KMS-11 (cell line): ENCODE measurements around the gene UNG.

Source experiments
- H2AFZ ChIP-seq: fragments of 200-600 bp; sonication (generic); 2 replicates; pipeline ENCODE4 v1.6.1; 2016; ENCODE audit warnings: antibody characterized with exemption, mixed run types, low read depth
- H3K27ac ChIP-seq: fragments of 200-600 bp; sonication (generic); 2 replicates; pipeline ENCODE4 v1.6.1; 2016; ENCODE audit warnings: mild to moderate bottlenecking, mixed run types
- H3K27me3 ChIP-seq: fragments of 200-600 bp; sonication (generic); 2 replicates; pipeline ENCODE4 v1.6.1; 2017; ENCODE audit warnings: mild to moderate bottlenecking, low read depth, mixed run types, moderate library complexity; ENCODE audit not compliant: insufficient read depth
- H3K36me3 ChIP-seq: fragments of 200-600 bp; sonication (generic); 2 replicates; pipeline ENCODE4 v1.6.1; 2017; ENCODE audit warnings: mild to moderate bottlenecking, mixed run types; ENCODE audit not compliant: insufficient read depth
- H3K4me1 ChIP-seq: fragments of 200-600 bp; sonication (generic); 2 replicates; pipeline ENCODE4 v1.6.1; 2016; ENCODE audit warnings: mild to moderate bottlenecking, low read depth, mixed run types; ENCODE audit not compliant: poor library complexity, severe bottlenecking
- H3K4me2 ChIP-seq: fragments of 200-600 bp; sonication (generic); 2 replicates; pipeline ENCODE4 v1.7.0; 2016; ENCODE audit warnings: mild to moderate bottlenecking, mixed run types
- H3K4me3 ChIP-seq: fragments of 200-600 bp; sonication (generic); IDR thresholded peaks from 2 replicates; pipeline ENCODE4 v1.6.1; 2017; ENCODE audit warnings: low read depth, low read length, mixed read lengths; ENCODE audit not compliant: insufficient read depth
- H3K79me2 ChIP-seq: fragments of 200-600 bp; sonication (generic); 2 replicates; pipeline ENCODE4 v1.6.1; 2016; ENCODE audit warnings: low read depth, mixed run types; ENCODE audit not compliant: insufficient read depth
- H3K9ac ChIP-seq: fragments of 200-600 bp; sonication (generic); 2 replicates; pipeline ENCODE4 v1.6.1; 2016; ENCODE audit warnings: mild to moderate bottlenecking, mixed run types
- H4K20me1 ChIP-seq: fragments of 200-600 bp; sonication (generic); 2 replicates; pipeline ENCODE4 v1.6.1; 2016; ENCODE audit warnings: mild to moderate bottlenecking, mixed run types; ENCODE audit not compliant: insufficient read depth
- TF ChIP-seq, protein P1 (sequence below): fragments of 200-600 bp; sonication (generic); conservative IDR thresholded peaks from 2 replicates; pipeline ENCODE4 v1.6.1; 2017; ENCODE audit warnings: low read depth, mild to moderate bottlenecking, antibody characterized with exemption, low read length, moderate library complexity, mixed read lengths

Gene UNG

DNA sequence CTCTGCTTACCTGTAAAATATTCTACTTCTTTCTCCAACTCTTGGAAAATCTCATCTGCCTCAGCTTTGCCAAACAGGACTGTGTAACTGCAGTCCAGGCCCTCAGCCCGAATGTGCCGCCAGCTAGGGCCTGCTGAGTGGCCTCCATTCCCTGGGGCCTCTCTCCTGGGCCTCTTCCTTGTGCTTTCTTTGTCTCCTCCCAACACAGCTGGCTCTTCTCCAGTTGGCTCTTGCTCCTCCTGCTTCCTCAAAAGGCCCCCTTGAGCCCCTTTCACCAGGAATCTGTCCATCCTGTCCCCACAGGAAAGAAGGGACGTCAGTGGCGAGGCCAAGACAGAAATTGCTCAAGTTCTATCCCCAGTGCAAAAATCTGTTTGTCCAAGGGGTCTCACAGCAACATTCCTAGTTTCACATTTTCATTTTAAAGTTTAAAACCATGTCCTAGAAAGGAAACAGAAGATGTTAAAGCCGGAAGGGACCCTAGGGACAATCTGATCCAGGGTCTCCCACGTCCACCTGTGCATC is 4.8 kb upstream of the UNG start:
- H2AFZ ChIP-seq = peak overlapping the region; percentile 68
- peaks cover 11% of the 10 kb centered on the region for H3K79me2 ChIP-seq
- no peaks in the 10 kb centered on the region for H3K36me3 ChIP-seq
- H3K9ac ChIP-seq = peak overlapping the region; percentile 80
- peak overlapping the region; percentile 54; the same call in 1 of the 2 replicates for H3K27ac ChIP-seq
- H3K27me3 ChIP-seq = no peaks in the 10 kb centered on the region
- no peak overlapping the region for H3K4me3 ChIP-seq
- H3K4me2 ChIP-seq = peak overlapping the region; percentile 90
- peaks cover 17% of the 10 kb centered on the region for H3K4me1 ChIP-seq
- H4K20me1 ChIP-seq = no peaks in the 10 kb centered on the region
- TF ChIP-seq, protein P1, sequence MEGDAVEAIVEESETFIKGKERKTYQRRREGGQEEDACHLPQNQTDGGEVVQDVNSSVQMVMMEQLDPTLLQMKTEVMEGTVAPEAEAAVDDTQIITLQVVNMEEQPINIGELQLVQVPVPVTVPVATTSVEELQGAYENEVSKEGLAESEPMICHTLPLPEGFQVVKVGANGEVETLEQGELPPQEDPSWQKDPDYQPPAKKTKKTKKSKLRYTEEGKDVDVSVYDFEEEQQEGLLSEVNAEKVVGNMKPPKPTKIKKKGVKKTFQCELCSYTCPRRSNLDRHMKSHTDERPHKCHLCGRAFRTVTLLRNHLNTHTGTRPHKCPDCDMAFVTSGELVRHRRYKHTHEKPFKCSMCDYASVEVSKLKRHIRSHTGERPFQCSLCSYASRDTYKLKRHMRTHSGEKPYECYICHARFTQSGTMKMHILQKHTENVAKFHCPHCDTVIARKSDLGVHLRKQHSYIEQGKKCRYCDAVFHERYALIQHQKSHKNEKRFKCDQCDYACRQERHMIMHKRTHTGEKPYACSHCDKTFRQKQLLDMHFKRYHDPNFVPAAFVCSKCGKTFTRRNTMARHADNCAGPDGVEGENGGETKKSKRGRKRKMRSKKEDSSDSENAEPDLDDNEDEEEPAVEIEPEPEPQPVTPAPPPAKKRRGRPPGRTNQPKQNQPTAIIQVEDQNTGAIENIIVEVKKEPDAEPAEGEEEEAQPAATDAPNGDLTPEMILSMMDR = no peak

DNA sequence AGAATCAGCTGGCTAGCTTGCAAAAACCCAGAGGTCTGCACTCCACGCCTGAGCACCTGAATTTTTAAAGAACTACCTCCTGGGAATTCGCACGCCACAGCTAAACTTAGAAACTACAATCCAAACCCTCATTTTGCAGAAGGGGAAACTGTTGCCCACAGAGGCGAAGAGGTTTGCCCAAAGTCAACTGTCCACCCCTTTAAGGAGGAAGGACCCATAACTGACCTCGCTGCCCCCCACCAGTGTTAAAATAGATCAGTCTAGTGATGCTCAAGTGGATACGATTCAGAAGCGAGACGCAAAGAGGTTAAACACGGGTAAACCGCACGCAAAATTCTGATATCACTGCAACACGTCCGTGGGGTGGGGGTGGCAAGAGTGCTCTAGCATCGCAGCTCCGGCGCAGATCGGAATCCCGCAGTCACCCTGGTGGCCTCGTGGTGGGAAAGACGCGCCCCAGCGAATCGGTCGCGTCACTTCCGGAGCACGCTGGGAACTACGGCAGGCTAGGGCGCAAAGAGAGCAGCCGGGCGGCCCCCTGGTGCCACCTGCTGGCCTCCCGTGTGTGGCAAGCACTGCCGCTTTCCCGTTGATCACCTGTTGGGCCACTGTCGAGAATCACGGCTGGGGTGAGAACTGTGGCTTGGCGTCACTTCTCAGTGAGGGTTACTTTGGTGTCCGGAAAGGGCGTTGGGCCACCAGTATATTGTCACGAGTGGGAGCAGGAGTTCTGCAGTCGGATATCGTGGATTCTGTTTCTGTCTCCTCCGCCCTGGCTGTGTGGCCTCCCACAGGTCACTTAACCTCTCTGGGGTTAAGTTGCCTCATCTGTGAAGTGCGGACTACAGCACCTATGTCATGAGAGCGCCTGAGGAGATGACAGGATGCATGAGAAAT is 4.1 kb upstream of the UNG start, which contains the start of gene ALKBH2:
Gene ALKBH2 (minus strand): TSS at position 451 of the 897 bp plus-strand sequence. CDS start 686 bp downstream, outside the sequence.
- Histone ChIP-seq H4K20me1 (no peaks in the 10 kb centered on the region), H3K4me1 (peaks cover 17% of the 10 kb centered on the region), H3K79me2 (peaks cover 11% of the 10 kb centered on the region), H3K27ac (peak within 1 kb of the TSS; percentile 54; the same call in 1 of the 2 replicates), H2AFZ (peak within 1 kb of the TSS; percentile 68), H3K36me3 (no peaks in the 10 kb centered on the region), H3K4me3 (no peak within 1 kb of the TSS), H3K27me3 (no peaks in the 10 kb centered on the region), H3K4me2 (peak within 1 kb of the TSS; percentile 90), H3K9ac (peak within 1 kb of the TSS; percentile 80)
- TF ChIP-seq, protein P1 = peak; percentile 73

DNA sequence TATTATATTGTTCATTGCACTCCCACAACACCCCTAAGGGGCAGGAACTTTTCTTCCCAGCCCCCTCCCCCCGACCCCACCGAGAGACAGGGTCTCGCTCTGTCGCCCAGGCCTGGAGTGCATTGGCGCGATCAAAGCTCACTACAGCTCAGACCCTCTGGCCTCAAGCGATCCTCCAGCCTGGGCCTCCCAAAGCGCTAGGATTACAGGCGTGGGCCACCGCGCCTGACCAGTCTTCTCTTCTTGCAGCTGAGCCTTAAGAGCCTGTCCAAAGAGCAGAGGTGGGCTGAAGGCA is 310 bp upstream of the UNG start:
- Histone ChIP-seq H3K4me3 (no peak overlapping the region), H3K36me3 (no peaks in the 10 kb centered on the region), H3K9ac (peak overlapping the region; percentile 82; the same call in 1 of the 2 replicates), H3K79me2 (peaks cover 7% of the 10 kb centered on the region), H2AFZ (peak overlapping the region; percentile 66), H3K4me2 (peak overlapping the region; percentile 45; the same call in 1 of the 2 replicates), H3K27ac (no peak overlapping the region), H3K4me1 (peaks cover 33% of the 10 kb centered on the region), H4K20me1 (no peaks in the 10 kb centered on the region), H3K27me3 (no peaks in the 10 kb centered on the region)
- TF ChIP-seq, protein P1 = no peak

DNA sequence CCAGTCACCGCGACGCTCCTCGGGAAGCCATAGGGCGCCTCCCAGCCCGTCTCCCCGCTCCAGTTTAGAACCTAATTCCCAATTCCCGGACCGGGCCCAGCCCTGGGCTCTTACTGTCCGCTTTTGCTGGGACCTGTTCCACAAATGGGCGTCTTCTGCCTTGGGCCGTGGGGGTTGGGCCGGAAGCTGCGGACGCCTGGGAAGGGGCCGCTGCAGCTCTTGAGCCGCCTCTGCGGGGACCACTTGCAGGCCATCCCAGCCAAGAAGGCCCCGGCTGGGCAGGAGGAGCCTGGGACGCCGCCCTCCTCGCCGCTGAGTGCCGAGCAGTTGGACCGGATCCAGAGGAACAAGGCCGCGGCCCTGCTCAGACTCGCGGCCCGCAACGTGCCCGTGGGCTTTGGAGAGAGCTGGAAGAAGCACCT is 797 bp downstream of the UNG start:
- Histone ChIP-seq H3K36me3 (no peaks in the 10 kb centered on the region), H3K27me3 (no peaks in the 10 kb centered on the region), H2AFZ (peak overlapping the region; percentile 19; the same call in 1 of the 2 replicates), H3K9ac (peak overlapping the region; percentile 82; the same call in 1 of the 2 replicates), H3K4me3 (no peak overlapping the region), H3K4me1 (peaks cover 26% of the 10 kb centered on the region), H3K79me2 (no peaks in the 10 kb centered on the region; the same call in 1 of the 2 replicates), H4K20me1 (no peaks in the 10 kb centered on the region), H3K27ac (no peak overlapping the region), H3K4me2 (peak overlapping the region; percentile 38)
- TF ChIP-seq, protein P1 = no peak
